Measurements from ENCODE around the gene SNRNP48.

SNRNP48 gene

DNA sequence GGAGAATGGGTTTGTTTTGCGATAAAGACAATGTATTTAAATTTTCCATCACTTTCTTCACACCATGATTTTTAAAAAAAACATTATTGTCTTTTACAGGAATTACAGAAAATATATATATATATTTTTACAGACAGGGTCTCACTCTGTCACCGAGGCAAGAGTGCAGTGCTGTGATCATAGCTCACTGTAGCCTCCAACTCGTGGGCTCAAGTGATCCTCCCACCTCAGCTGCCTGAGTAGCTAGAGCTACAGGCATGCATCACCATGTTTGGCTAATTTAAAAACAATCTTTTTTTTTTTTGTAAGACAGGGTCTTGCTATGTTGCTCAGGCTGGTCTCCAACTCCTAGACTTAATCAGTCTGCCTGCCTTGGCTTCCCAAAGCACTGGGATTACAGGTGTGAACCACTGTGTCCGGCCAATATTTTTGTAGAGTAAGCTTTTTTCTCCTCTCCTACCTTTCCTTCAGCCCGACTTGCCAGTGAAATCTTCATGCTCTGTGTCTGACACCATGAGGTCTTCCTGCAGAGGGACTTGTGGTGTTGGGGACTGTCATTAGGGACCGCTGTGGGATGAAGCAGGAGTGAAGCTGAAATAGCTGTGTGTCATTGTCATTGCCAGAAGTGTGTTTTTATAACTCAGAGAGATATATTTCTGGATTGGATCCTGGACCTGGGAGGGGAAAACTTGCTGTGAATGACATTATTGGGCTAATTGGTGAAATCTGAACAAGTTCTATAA is 35.3 kb upstream of the SNRNP48 start:
- peaks cover 25% of the 10 kb centered on the region for H3K27me3 Mint-ChIP-seq
- no peaks in the 10 kb centered on the region for H3K9me3 Mint-ChIP-seq
- H3K4me1 Mint-ChIP-seq = no peaks in the 10 kb centered on the region
- H3K36me3 Mint-ChIP-seq = no peaks in the 10 kb centered on the region
- no peak overlapping the region for H3K27ac Mint-ChIP-seq
- H3K4me3 Mint-ChIP-seq = no peak overlapping the region

DNA sequence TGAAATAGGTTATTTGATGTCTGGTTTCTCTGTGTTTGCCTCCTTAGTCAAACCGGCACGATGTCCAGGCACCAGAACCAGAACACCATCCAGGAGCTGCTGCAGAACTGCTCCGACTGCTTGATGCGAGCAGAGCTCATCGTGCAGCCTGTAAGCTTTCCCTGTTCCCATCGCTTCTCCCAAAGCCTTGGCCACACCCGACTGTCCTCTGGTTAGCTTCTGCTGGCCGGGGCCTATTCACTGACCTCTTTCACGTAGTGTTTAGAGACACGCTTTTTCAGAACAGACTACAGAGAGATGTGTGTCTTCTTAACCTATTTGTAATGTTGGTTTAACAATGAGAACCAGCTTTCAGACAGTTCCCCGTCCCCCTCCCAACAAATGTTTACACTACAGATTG is 34.3 kb upstream of the SNRNP48 start:
- Mint-ChIP-seq H3K27ac (no peak overlapping the region), H3K36me3 (no peaks in the 10 kb centered on the region), H3K9me3 (no peaks in the 10 kb centered on the region), H3K4me1 (no peaks in the 10 kb centered on the region), H3K27me3 (peaks cover 26% of the 10 kb centered on the region), H3K4me3 (no peak overlapping the region)

DNA sequence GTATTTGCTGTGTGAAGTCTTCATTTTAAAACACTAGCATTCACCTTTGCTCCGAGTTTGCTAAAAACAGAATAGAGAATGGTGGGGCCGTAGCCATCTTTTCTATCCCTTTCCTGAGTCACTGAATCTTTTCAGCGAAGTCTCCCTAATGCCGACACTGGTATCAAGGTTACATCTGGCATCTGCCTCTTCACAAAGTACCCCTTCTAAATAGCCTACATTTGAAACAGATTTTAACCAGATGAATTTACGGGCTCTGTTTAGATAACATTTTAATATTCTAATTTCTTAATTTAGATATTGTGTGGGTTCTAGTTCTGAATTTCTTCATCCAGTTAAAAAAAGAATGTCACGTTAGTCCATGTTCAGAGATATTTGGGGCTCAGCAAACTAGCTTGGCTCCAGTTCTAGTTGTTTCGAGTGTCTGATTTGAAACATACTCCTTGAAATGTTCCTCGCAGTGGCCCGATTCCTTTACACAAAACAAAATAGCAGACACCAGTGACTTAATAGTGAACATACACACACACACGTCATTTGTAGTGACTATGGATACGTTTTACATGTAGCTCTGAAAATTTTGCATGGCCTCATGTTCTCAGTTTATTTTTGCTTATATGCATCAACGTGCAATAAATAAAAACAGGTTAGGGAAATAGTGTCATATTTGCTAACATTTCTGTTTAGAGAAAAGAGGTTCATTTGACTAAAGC is 33.4 kb upstream of the SNRNP48 start:
- H3K4me3 Mint-ChIP-seq = no peak overlapping the region
- peaks cover 30% of the 10 kb centered on the region for H3K27me3 Mint-ChIP-seq
- H3K27ac Mint-ChIP-seq = no peak overlapping the region
- H3K9me3 Mint-ChIP-seq = no peaks in the 10 kb centered on the region
- H3K36me3 Mint-ChIP-seq = no peaks in the 10 kb centered on the region
- H3K4me1 Mint-ChIP-seq = no peaks in the 10 kb centered on the region

DNA sequence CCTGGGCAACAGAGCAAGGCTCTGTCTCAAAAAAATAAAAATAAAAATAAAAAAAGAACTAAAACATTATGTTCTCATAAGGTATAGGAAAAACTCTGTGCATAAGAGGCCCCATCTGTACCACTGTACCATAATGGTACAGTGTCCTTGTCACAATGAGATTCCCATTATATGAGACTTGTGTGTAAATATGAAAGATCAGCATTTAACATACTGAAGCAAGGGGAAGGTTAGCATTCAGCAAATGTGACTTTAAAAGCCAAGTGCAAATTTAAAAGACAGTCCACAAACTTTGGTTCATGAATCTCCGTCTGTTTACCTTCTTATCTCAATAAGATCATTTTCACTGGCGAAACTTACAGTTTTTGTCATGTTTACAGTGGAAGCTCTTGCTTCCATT is 32.3 kb upstream of the SNRNP48 start:
- no peak overlapping the region for H3K4me3 Mint-ChIP-seq
- peaks cover 26% of the 10 kb centered on the region for H3K27me3 Mint-ChIP-seq
- no peaks in the 10 kb centered on the region for H3K4me1 Mint-ChIP-seq

DNA sequence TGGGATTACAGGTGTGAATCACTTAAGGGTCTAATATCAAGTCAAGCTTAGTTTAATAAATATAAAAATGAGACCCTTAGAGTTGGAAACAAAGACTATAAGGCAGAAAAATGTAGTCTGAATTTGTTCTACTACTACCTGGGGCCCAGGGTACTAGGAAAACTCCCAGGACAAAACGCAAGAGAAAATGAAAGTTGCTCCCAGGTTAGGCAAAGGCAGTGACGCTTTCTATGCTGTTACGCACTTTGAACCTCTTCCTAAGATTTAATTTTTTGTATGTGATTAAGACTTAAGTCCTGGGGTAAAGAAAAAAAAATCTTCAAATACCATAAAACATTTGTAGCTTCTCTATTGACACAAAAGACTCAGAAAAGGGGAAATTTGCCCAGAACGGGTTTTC is 31.2 kb upstream of the SNRNP48 start:
- Mint-ChIP-seq H3K27ac (no peak overlapping the region), H3K27me3 (peaks cover 28% of the 10 kb centered on the region)

More for the DNA sequence above, 32.3 kb upstream of the SNRNP48 start:
- H3K27ac Mint-ChIP-seq = no peak overlapping the region
- H3K36me3 Mint-ChIP-seq = no peaks in the 10 kb centered on the region
- no peaks in the 10 kb centered on the region for H3K9me3 Mint-ChIP-seq

DNA sequence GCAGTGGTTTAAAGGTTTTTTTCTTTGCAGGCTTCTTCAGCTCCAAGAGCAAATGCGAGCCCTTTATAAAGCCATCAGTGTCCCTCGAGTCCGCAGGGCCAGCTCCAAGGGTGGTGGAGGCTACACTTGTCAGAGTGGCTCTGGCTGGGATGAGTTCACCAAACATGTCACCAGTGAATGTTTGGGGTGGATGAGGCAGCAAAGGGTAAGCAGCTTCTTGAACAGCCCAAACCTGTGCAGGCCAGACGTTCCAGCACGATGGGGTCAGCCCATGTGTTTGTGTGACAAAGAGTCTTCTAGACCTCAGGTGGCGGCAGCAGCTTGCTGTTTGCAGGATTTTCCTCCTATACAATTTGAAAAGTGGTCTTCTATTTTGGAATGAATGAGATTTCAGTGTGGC is 30.8 kb upstream of the SNRNP48 start:
- no peaks in the 10 kb centered on the region for H3K36me3 Mint-ChIP-seq
- no peaks in the 10 kb centered on the region for H3K9me3 Mint-ChIP-seq

More for the DNA sequence above, 31.2 kb upstream of the SNRNP48 start:
- no peaks in the 10 kb centered on the region for H3K36me3 Mint-ChIP-seq
- H3K4me3 Mint-ChIP-seq = no peak overlapping the region
- H3K4me1 Mint-ChIP-seq = no peaks in the 10 kb centered on the region
- H3K9me3 Mint-ChIP-seq = no peaks in the 10 kb centered on the region

DNA sequence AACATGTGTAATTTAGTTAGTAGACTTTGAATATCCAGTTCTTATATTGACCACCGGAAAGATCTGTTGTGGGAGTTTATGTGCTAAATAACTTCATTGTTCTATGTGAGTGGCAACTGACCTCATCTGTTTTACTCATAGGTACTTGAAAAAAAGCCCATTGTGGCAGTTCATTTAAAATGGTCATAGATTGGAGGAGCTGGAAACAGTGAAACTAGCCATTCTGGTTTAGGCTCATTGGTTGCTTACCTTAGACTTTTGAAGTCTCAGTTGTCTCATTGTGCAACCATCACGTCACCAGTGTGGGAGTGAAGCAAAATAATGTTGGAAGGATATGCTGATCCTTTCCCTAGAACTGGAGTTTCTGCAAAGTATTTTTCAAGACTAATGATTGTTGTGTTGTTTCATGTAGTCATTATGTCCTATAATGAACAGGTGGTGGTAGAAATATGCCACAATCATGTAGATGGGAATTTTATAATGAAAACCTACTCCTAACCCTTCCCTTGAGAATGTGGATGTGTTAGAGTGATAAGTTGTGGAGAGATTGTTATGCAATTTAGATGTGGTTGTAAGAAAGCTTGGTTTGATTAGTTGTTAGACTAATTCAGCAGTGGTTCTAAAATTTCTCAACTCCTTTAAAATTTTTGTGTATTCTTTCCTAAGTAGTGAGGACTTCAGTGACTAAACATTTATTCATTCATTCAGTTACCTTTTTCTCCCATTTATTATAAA is 30.2 kb upstream of the SNRNP48 start:
- Mint-ChIP-seq H3K27me3 (peaks cover 30% of the 10 kb centered on the region), H3K9me3 (no peaks in the 10 kb centered on the region), H3K36me3 (no peaks in the 10 kb centered on the region), H3K4me1 (no peaks in the 10 kb centered on the region), H3K4me3 (no peak overlapping the region), H3K27ac (no peak overlapping the region)

More for the DNA sequence above, 30.8 kb upstream of the SNRNP48 start:
- Mint-ChIP-seq H3K27me3 (peaks cover 31% of the 10 kb centered on the region), H3K27ac (no peak overlapping the region), H3K4me1 (no peaks in the 10 kb centered on the region), H3K4me3 (no peak overlapping the region)

DNA sequence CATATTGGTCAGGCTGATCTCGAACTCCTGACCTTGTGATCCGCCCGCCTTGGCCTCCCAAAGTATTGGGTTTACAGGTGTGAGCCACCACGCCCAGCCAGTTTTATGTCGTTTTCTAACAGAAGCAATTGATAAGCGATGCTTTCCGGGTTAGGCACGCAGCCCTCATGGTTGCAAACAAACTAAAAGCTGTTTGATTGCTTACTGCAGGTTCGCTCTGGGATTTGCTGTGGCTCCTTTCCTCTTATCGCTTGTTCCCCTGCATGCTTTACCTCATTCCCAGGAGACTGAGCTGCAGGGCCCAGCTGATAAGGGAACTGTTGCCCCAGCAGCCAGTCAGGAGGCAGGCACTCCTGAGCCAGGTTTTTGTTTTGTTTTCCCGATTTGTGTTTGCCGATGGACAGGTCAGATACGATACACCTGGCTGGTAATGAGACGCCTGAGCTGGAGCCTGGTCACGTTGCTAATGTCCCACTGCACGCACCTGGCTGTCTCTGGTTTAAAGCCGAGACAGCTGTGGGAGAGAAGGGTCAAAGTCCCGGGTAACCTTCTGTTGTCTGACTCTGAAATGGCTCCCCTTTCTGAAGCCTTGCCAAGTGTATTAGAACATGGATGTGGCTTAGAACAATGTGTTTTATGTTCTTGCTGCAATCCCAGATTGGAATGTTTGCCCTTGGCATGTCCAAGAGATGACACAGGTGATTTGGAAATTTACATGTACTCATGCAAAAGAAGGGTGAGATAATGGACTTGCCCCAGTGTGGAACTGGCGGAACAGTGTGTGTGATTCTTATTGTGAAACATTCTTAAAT is 28.6 kb upstream of the SNRNP48 start:
- H3K4me3 Mint-ChIP-seq = no peak overlapping the region
- H3K36me3 Mint-ChIP-seq = no peaks in the 10 kb centered on the region
- H3K9me3 Mint-ChIP-seq = no peaks in the 10 kb centered on the region
- no peak overlapping the region for H3K27ac Mint-ChIP-seq
- H3K27me3 Mint-ChIP-seq = peaks cover 24% of the 10 kb centered on the region
- H3K4me1 Mint-ChIP-seq = no peaks in the 10 kb centered on the region

DNA sequence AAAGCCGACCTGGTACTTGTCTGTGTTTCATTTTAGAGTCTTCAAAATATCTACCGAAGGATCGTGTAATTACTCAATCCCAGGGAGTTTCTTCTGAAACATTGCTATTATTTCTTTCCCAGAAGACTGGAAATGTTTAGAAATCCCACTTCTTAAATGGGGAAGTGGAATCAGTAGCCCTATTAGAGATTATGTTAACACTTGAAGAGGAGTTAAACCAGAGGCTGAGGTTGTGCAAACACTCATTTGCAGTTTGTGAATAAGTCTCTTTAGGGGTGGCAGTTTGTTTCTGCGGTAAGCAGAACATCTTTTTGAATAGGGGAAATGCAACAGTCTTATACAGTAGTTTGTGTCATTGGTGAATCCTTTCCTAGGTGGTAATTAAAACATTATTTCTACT is 27.2 kb upstream of the SNRNP48 start:
- Mint-ChIP-seq H3K27ac (no peak overlapping the region), H3K4me1 (no peaks in the 10 kb centered on the region), H3K27me3 (peaks cover 20% of the 10 kb centered on the region), H3K4me3 (no peak overlapping the region), H3K9me3 (no peaks in the 10 kb centered on the region), H3K36me3 (no peaks in the 10 kb centered on the region)

DNA sequence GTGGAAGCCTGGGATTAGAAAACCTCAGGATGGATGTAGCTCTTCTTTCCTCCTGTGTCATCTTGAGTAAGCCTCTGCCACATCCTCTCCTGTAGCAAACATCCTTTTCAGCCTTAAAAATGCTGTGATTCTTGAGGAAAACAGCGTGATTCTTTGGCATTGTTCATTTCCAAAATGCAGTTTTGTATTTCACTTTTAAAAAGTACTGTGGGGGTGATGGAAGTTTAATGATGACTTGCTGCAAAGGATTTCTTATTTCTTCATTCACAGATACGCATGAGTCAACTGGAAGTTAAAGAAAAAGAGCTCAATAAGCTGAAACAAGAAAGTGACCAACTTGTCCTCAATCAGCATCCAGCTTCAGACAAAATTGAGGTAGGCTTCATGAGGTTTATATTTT is 23.9 kb upstream of the SNRNP48 start:
- no peaks in the 10 kb centered on the region for H3K9me3 Mint-ChIP-seq
- no peaks in the 10 kb centered on the region for H3K36me3 Mint-ChIP-seq
- no peaks in the 10 kb centered on the region for H3K4me1 Mint-ChIP-seq
- peaks cover 17% of the 10 kb centered on the region for H3K27me3 Mint-ChIP-seq
- no peak overlapping the region for H3K27ac Mint-ChIP-seq
- no peak overlapping the region for H3K4me3 Mint-ChIP-seq

DNA sequence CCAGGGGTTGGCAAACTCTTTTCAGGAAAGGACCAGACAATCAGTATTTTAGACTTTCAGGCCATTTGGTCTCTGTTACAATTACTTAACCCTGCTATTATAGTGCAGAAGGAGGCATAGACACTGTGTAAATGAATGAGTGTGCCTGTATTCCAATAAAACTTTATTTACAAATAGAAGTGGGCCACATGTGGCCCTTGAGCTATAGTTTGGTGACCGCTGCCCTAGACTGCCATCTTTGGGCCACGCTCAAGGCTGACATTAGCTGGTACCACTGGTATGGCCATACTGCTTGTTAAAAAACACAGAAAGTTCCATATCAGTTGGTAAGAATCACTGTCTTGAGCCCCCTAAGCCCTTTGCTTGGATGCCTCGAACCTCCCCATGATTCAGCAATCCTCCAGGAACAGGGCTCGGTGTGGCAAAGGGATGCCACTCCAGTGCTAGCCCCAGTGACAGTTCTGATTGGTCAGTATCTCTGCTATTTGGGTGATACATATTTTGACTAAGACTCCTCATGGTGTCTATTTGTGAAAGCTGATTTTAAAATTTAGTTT is 23.3 kb upstream of the SNRNP48 start:
- peaks cover 11% of the 10 kb centered on the region for H3K27me3 Mint-ChIP-seq
- no peaks in the 10 kb centered on the region for H3K36me3 Mint-ChIP-seq
- H3K4me3 Mint-ChIP-seq = no peak overlapping the region
- H3K27ac Mint-ChIP-seq = no peak overlapping the region
- no peaks in the 10 kb centered on the region for H3K4me1 Mint-ChIP-seq
- H3K9me3 Mint-ChIP-seq = no peaks in the 10 kb centered on the region

DNA sequence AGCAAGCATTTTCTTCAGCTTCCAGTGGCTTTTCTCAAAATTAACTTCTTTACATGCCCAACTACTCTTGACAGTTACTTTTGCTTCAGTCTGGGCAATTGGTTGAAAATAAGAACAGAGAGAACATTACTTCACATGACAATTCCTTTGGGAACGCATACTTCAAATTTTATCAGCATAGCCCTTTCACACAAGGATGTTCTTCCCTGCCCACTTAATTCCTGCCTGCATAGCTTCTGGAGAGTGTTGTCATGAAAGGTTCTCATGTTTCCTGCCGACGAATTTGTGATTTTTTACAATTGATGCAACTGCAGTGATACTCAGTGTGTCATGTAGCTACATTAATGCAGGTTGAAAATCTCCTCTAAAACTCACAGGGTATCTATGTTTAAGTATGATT is 22.0 kb upstream of the SNRNP48 start:
- no peaks in the 10 kb centered on the region for H3K4me1 Mint-ChIP-seq
- no peaks in the 10 kb centered on the region for H3K9me3 Mint-ChIP-seq
- no peak overlapping the region for H3K4me3 Mint-ChIP-seq
- H3K36me3 Mint-ChIP-seq = no peaks in the 10 kb centered on the region
- no peak overlapping the region for H3K27ac Mint-ChIP-seq
- H3K27me3 Mint-ChIP-seq = peaks cover 11% of the 10 kb centered on the region

DNA sequence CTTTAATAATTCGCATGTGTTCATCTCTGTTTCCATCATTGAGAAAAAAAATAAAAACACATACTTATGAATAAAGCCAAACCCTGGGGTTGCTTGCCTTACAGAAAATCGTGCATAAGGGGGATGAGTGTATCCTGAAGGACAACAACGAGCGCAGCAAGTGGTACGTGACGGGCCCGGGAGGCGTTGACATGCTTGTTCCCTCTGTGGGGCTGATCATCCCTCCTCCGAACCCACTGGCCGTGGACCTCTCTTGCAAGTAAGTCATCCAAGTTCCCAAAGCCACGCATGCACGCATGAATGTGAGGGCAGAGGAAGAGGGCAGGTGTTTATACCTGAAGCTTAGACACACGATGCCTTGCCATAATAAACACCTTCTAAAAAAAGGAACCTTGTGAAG is 20.9 kb upstream of the SNRNP48 start:
- Mint-ChIP-seq H3K27me3 (peaks cover 7% of the 10 kb centered on the region), H3K9me3 (no peaks in the 10 kb centered on the region), H3K36me3 (no peaks in the 10 kb centered on the region), H3K4me3 (no peak overlapping the region), H3K4me1 (no peaks in the 10 kb centered on the region), H3K27ac (no peak overlapping the region)

DNA sequence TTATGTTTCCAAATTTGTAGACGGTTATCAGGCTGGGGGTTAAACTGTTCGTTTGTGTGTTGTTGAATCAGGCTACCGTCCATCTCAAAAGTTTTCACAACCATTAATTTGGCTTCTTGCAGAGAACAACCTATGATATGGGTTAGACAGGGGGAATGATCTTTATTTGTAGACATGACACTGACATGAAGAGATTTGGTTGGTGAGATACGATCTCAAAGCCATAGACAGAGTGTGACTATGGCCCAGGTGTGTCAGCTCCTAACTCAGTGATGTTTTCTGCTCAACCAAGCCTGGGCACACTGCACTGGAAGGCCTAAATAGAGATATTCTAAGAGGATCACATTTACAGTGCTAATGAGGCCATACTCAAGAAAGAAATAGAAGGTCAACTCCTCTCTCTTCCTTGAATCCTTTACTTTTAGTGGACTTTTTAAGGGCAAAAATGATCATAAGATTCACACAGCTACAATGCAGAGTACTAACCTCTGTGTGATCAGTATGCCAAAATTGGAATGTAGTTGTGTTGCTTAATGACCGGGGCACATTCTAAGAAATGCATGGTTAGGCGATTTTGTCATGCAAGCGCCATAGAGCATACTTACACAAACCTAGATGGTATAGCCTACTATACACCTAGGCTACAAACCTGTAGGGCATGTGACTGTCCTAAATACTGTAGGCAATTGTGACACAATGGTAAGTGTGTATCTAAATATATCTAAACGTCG is 17.6 kb upstream of the SNRNP48 start:
- Mint-ChIP-seq H3K9me3 (no peaks in the 10 kb centered on the region), H3K4me1 (no peaks in the 10 kb centered on the region), H3K27ac (no peak overlapping the region), H3K27me3 (peaks cover 6% of the 10 kb centered on the region), H3K36me3 (no peaks in the 10 kb centered on the region), H3K4me3 (no peak overlapping the region)

DNA sequence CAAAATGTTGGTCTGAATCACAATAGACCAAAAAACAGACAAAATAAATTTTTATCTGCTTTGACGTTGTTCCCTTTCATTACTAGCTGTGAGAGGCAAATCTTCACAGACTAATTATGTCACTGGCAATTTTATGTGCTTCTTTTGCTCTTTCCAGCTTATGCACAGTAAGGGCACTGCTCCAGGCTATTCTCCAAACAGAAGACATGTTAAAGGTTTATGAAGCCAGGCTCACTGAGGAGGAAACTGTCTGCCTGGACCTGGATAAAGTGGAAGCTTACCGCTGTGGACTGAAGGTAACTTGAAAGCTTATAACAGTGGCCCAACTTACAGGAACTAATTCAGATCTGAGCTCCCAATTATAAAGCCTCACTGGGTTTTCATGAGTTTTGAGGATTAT is 15.5 kb upstream of the SNRNP48 start:
- Mint-ChIP-seq H3K27ac (no peak overlapping the region), H3K9me3 (no peaks in the 10 kb centered on the region), H3K36me3 (no peaks in the 10 kb centered on the region), H3K4me1 (no peaks in the 10 kb centered on the region), H3K4me3 (no peak overlapping the region), H3K27me3 (peaks cover 6% of the 10 kb centered on the region)

Measured in activated naive CD4-positive, alpha-beta T cell treated with anti-CD3 and anti-CD28 coated beads, Interleukin-2, amount 50 U/mL, for 24 hours (primary cell).